Kasumi-1 (cell line): ENCODE results near the gene CCL15.
"Not testable (repeated sequence)": the region's sequence is repeated elsewhere in the genome, so short reads cannot be mapped to it uniquely, and the experiment has no call there.

ENCODE experiments used
- DNase-seq, 2 experiments: peaks; one replicate each; lab custom pipeline; 2025; lab: John Stamatoyannopoulos, UW

The CCL15 gene

GRCh38 chr17:36001110-36001771 is at the start of gene CCL15:
Gene CCL15 (minus strand): TSS chr17:36001553. CDS start chr17:36001492, 61 bp downstream.
- DNase-seq: no peak

GRCh38 chr17:36049643-36050042 is 48.3 kb upstream of the CCL15 start:
- no peak for DNase-seq

GRCh38 chr17:36048066-36048465 is 46.7 kb upstream of the CCL15 start:
- DNase-seq: no peak

- peak; percentile 61 to 62 for DNase-seq
Observed at GRCh38 chr17:36036235-36036634, 34.9 kb upstream of the CCL15 start.

GRCh38 chr17:36034127-36034526 is 32.8 kb upstream of the CCL15 start:
- peak; percentile 4 to 11 for DNase-seq

- DNase-seq: no peak
Observed at GRCh38 chr17:36030956-36031355, 29.6 kb upstream of the CCL15 start.

GRCh38 chr17:36027761-36028160 is 26.4 kb upstream of the CCL15 start:
- DNase-seq: no peak

- DNase-seq: no peak
Observed at GRCh38 chr17:36024106-36024869, 22.9 kb upstream of the CCL15 start.

- DNase-seq: no peak
Observed at GRCh38 chr17:36019423-36019822, 18.1 kb upstream of the CCL15 start.

GRCh38 chr17:36017799-36018198 is 16.4 kb upstream of the CCL15 start, which contains the start of gene CCL23:
Gene CCL23 (minus strand): TSS chr17:36017972. CDS start chr17:36017897, 75 bp downstream.
- DNase-seq: no peak

GRCh38 chr17:36016555-36016954 is 15.2 kb upstream of the CCL15 start:
- no peak for DNase-seq

- DNase-seq: not testable (repeated sequence)
Observed at GRCh38 chr17:36015895-36016294, 14.5 kb upstream of the CCL15 start.

- DNase-seq: no peak
Observed at GRCh38 chr17:36014946-36015345, 13.6 kb upstream of the CCL15 start.

GRCh38 chr17:36011201-36011600 is 9.8 kb upstream of the CCL15 start:
- DNase-seq: no peak

GRCh38 chr17:36008998-36009665 is 7.8 kb upstream of the CCL15 start:
- no peak for DNase-seq

- no peak for DNase-seq
Observed at GRCh38 chr17:36004594-36005108, 3.3 kb upstream of the CCL15 start.

GRCh38 chr17:36002631-36003030 is 1.3 kb upstream of the CCL15 start:
- no peak for DNase-seq

GRCh38 chr17:36001862-36002603 is 680 bp upstream of the CCL15 start:
- DNase-seq: no peak

- DNase-seq: no peak
Observed at GRCh38 chr17:36000732-36001109, 632 bp downstream of the CCL15 start.

- DNase-seq: no peak
Observed at GRCh38 chr17:35998756-35999155, 2.6 kb downstream of the CCL15 start.

GRCh38 chr17:35998018-35998545 is 3.3 kb downstream of the CCL15 start:
- DNase-seq: no peak

GRCh38 chr17:35995346-35995745 is 6.0 kb downstream of the CCL15 start:
- not testable (repeated sequence) for DNase-seq
